ENCODE data around the gene MBTPS2. TPM values are rescaled to one million over a fixed set of nuclear protein-coding genes. Genes with fewer than 3 reads are reported as not detected.

MBTPS2 gene
- total RNA-seq, 1 donor from 2014 or later, result 9.0 TPM

DNA sequence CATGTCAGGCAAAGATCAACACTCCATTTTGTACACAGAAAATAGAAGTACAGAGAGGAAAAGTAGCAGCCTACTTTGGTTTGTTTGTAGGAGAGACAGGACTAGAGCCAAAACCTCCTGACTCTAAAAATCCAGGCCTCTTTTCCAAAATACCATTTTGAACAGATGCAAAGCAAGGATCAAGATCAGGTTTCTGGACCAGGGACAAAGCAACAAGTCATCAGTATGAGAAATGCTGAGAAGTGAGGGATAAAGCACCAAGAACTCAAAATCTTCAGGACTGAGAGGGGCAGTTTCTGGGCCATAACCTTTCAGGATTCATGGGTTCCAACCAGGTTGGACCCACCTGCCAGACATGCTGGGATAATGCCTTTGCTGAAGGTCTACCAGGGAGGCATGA lies 36.6 kb upstream of the MBTPS2 start:
- intact Hi-C loops (cut with micrococcal nuclease), result no loop called here
- no peaks in the 10 kb centered on the region for H3K4me1 Mint-ChIP-seq
- POLR2A ChIA-PET, result no interaction called here
- ATAC-seq (ENCODE audit: low read depth) (no peak), DNase-seq (no peak)
- no peaks in the 10 kb centered on the region for H3K27me3 Mint-ChIP-seq
- H3K9me3 Mint-ChIP-seq, result no peaks in the 10 kb centered on the region
- CTCF ChIA-PET, result no interaction called here
- TF ChIP-seq, protein P1, sequence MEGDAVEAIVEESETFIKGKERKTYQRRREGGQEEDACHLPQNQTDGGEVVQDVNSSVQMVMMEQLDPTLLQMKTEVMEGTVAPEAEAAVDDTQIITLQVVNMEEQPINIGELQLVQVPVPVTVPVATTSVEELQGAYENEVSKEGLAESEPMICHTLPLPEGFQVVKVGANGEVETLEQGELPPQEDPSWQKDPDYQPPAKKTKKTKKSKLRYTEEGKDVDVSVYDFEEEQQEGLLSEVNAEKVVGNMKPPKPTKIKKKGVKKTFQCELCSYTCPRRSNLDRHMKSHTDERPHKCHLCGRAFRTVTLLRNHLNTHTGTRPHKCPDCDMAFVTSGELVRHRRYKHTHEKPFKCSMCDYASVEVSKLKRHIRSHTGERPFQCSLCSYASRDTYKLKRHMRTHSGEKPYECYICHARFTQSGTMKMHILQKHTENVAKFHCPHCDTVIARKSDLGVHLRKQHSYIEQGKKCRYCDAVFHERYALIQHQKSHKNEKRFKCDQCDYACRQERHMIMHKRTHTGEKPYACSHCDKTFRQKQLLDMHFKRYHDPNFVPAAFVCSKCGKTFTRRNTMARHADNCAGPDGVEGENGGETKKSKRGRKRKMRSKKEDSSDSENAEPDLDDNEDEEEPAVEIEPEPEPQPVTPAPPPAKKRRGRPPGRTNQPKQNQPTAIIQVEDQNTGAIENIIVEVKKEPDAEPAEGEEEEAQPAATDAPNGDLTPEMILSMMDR (IDR thresholded peaks at IDR 0.05), result no peak
- no peak overlapping the region for H3K4me3 Mint-ChIP-seq
- no peak overlapping the region for H3K27ac Mint-ChIP-seq
- H3K36me3 Mint-ChIP-seq (ENCODE audit: low read depth), result no peaks in the 10 kb centered on the region

DNA sequence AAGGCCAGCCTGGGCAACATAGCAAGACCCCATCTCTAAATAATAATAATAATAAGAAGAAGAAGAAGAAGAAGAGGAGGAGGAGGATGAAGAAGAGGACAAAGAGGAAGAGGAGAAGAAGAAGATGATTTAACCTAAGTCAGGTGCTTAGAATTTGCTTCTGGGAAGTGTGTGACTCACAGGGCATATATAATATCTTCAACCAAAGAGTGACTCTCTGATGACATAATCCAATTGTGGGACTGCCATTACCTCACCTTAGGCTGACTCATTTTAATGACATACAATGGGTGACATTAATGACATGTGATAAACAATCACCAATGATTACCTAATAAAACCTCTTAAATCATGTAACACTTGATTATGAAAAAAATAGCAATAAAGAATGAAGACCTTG lies 32.7 kb upstream of the MBTPS2 start:
- no peak overlapping the region for H3K27ac Mint-ChIP-seq
- H3K9me3 Mint-ChIP-seq, result no peaks in the 10 kb centered on the region
- DNase-seq (no peak), ATAC-seq (ENCODE audit: low read depth) (no peak)
- H3K4me3 Mint-ChIP-seq, result no peak overlapping the region
- no peaks in the 10 kb centered on the region for H3K36me3 Mint-ChIP-seq (ENCODE audit: low read depth)
- CTCF ChIA-PET, result no interaction called here
- no peaks in the 10 kb centered on the region for H3K4me1 Mint-ChIP-seq
- TF ChIP-seq, protein P1 (IDR thresholded peaks at IDR 0.05), result no peak
- intact Hi-C loops (cut with micrococcal nuclease), result no loop called here
- no peaks in the 10 kb centered on the region for H3K27me3 Mint-ChIP-seq
- POLR2A ChIA-PET, result no interaction called here

DNA sequence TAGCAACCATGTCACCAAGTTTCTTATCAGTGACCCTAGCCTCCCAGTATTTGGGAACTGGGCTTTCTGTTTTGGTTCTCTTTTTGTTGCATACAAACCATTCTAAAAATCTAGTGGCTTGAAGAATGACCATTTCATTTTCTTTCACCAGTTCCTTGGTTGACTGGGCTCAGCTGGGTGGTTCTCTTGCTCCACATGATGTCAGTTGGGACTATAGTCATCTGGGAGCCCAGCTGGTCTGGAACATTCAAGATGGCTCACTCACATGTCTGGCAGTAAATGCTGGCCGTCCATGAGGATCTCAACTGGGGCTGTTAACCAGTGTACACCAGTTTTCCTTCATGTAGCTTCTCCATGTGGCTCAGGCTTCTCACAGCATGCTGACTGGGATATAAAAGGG lies 27.6 kb upstream of the MBTPS2 start:
- TF ChIP-seq, protein P1 (IDR thresholded peaks at IDR 0.05), result no peak
- Mint-ChIP-seq H3K27ac (no peak overlapping the region), H3K36me3 (ENCODE audit: low read depth) (no peaks in the 10 kb centered on the region), H3K27me3 (no peaks in the 10 kb centered on the region), H3K4me1 (no peaks in the 10 kb centered on the region), H3K4me3 (no peak overlapping the region), H3K9me3 (no peaks in the 10 kb centered on the region)
- intact Hi-C loops (cut with micrococcal nuclease), result no loop called here
- ChIA-PET CTCF (no interaction called here), POLR2A (no interaction called here)
- DNase-seq, result no peak
- ATAC-seq (ENCODE audit: low read depth), result no peak

DNA sequence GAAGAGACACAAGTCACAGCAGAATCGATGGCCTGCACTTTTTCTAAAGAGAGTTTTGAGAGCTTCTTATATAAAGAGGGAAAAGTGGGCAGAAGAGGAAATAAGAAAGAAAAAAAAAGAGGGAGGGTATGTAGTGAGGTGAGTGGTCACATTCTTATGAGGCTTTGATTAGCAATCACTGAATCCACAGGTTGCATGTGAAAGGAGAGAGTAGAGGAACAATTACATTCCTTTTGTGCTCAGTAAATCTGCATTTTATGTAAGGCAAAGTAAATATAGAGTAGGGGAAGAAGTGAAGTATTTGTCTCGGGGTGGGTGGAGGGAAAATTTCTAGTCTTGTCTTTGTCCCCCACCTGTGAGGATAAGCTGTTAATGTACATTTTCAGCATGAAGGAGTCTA lies 26.8 kb upstream of the MBTPS2 start:
- Mint-ChIP-seq H3K27me3 (no peaks in the 10 kb centered on the region), H3K27ac (no peak overlapping the region), H3K4me1 (no peaks in the 10 kb centered on the region), H3K9me3 (no peaks in the 10 kb centered on the region), H3K36me3 (ENCODE audit: low read depth) (no peaks in the 10 kb centered on the region), H3K4me3 (no peak overlapping the region)
- ChIA-PET CTCF (no interaction called here), POLR2A (no interaction called here)
- intact Hi-C loops (cut with micrococcal nuclease), result no loop called here
- TF ChIP-seq, protein P1 (IDR thresholded peaks at IDR 0.05), result no peak
- ATAC-seq (ENCODE audit: low read depth) (no peak), DNase-seq (no peak)

DNA sequence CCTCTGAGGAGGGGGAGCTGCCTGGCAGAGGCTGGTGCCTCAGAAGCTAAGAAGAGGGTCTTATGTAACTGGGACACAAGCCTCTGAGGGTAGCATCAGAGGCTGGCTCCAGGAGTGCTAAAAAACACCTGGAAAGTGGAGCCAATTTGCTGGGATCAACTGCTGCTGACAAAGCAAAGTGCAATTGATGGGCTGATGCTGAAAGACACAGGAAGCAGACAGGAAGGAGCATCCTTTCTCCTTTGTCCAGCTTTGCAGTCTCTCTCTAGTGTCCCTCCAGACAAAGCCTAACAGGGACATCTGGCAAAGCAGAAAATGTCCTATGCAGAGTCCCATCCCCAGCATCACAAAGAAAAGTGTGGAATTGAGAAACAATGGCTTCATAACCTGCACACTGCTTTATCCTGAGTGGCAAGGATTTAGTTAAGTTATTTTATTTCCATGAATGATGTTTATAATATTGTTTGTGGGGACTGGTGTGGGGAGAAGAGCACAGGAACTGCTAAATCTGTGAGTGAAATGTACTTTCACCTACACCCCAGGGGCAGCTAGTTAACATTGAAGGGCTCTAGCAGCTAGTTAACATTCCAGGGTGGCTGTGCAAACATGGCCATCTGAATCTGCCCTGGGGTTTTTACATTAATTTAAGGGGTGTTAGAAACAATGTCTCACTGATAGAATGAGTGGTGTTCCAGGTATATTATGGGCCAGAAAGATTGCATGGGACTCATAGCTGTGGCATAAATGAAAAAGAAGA lies 25.6 kb upstream of the MBTPS2 start:
- POLR2A ChIA-PET, result interaction anchor here (0.6 kb wide), 1 partner anchor 1882 kb away, joined by 9 read pairs; no protein-coding TSS in a partner anchor
- H3K27me3 Mint-ChIP-seq, result no peaks in the 10 kb centered on the region
- no peak for DNase-seq
- no peak overlapping the region for H3K27ac Mint-ChIP-seq
- no peak for ATAC-seq (ENCODE audit: low read depth)
- H3K4me1 Mint-ChIP-seq, result no peaks in the 10 kb centered on the region
- CTCF ChIA-PET, result no interaction called here
- intact Hi-C loops (cut with micrococcal nuclease), result no loop called here
- H3K36me3 Mint-ChIP-seq (ENCODE audit: low read depth), result no peaks in the 10 kb centered on the region
- H3K4me3 Mint-ChIP-seq, result no peak overlapping the region
- no peaks in the 10 kb centered on the region for H3K9me3 Mint-ChIP-seq
- TF ChIP-seq, protein P1 (IDR thresholded peaks at IDR 0.05), result no peak

Measured in activated B cell treated with CpG ODN at 0.5 μM for 24 hours (primary cell).